Psoas muscle (tissue), 8 donors: ENCODE results near the gene ABCC1. TPM values are rescaled to one million over a fixed set of nuclear protein-coding genes. Genes with fewer than 3 reads are reported as not detected.
"Not testable (repeated sequence)": the region's sequence is repeated elsewhere in the genome, so short reads cannot be mapped to it uniquely, and the experiment has no call there.

Experiments
- ATAC-seq, 4 donors: fragments of 200-7000 bp; cut with Tn5 transposase; one replicate each; pipeline ENCODE4 v1.9.1; 2020; ENCODE audit warnings: moderate library complexity in 3 of 4, mild to moderate bottlenecking in 2 of 4
- DNase-seq, 2 donors: peaks; one replicate each; pipeline ENCODE4 v3.0.0-alpha.2; 2020
- H3K27ac ChIP-seq: fragments of 200-600 bp; one replicate; pipeline ENCODE4 v1.8.0; 2022
- H3K27me3 ChIP-seq, 3 donors: fragments of 200-600 bp in 1 of 3; one replicate each; pipeline versions ENCODE4 v1.6.1 to v1.8.0; 2013 to 2022; ENCODE audit warnings: low read length in 2 of 3, mild to moderate bottlenecking in 2 of 3, moderate library complexity in 1 of 3; ENCODE audit not compliant: insufficient read depth in 3 of 3
- H3K36me3 ChIP-seq, 2 donors: fragments of 200-600 bp in 1 of 2; one replicate each; pipeline versions ENCODE4 v1.6.1 to v1.8.0; 2013 to 2022; ENCODE audit warnings: low read depth in 1 of 2, mild to moderate bottlenecking in 1 of 2, moderate library complexity in 1 of 2; ENCODE audit not compliant: insufficient read depth in 1 of 2
- H3K4me1 ChIP-seq: fragments of 200-600 bp; one replicate; pipeline ENCODE4 v1.8.0; 2022
- H3K4me3 ChIP-seq: fragments of 200-600 bp; one replicate; pipeline ENCODE4 v1.8.0; 2022; ENCODE audit warnings: mild to moderate bottlenecking
- H3K9me3 ChIP-seq: fragments of 200-600 bp; one replicate; pipeline ENCODE4 v1.8.0; 2022
- WGBS, 3 donors: extraction: QIAGEN DNeasy Blood & Tissue Kit; methylation state at CpG; one replicate each; pipeline versions ENCODE4 v1.1.6 to v1.1.7; 2013; 5-methylcytosine and 5-hydroxymethylcytosine counted together
- intact Hi-C, 2 donors: fragments of 100-400 bp; cut with DNase I; formaldehyde crosslinking; loops; one replicate each; pipeline versions ENCODE4 v1.11.0 to v1.14.2; 2022
- polyA plus RNA-seq, 3 donors: library from polyadenylated mRNA; stranded (reverse); fragments of 200-250 nt; gene quantifications; one replicate each; pipeline ENCODE4 v1.2.3, GENCODE V29; 2013
- total RNA-seq, 4 donors: library from RNA; stranded (reverse); fragmentation: NEBNext Ultra II Directional in 2 of 4; extraction: Animal tissue kit (Norgen Biotek cat#: 25700) in 2 of 4; gene quantifications; one replicate each; pipeline versions ENCODE4 v1.2.1 to v1.2.4, GENCODE V29; 2021 to 2023
- TF ChIP-seq, protein P1 (sequence below): fragments of 200-600 bp; IDR thresholded peaks from one replicate; pipeline ENCODE4 v1.8.0; 2022; ENCODE audit warnings: antibody characterized with exemption
- donor health status: healthy with polysubstance abuse.
- donor health status: DM: no; HTN: no; CAD: no; lungs with moderate emphysema.
- donor health status: Bipolar disorder and iron deficiency.
- donor health status: healthy.
- donor health status: DM: yes; HTN: yes; CAD: no.
- donor health status: DM: no; HTN: no; CAD: no.
- donor health status: DM: no; HTN: no; CAD: no.
- donor health status: DM: yes; HTN: yes; CAD: no.

ABCC1 gene
- total and polyA plus RNA-seq, 7 donors, result 7.4 to 36.5 (median 20.5) TPM

GRCh38 chr16:16146380-16147315 lies 197.2 kb downstream of the ABCC1 start:
- Histone ChIP-seq H3K36me3 (peaks cover 0 to 24% of the 10 kb centered on the region in 2 donors), H3K4me3 (no peak overlapping the region), H3K4me1 (peaks cover 14% of the 10 kb centered on the region), H3K27ac (no peak overlapping the region), H3K27me3 (no peaks in the 10 kb centered on the region), H3K9me3 (no peaks in the 10 kb centered on the region)
- 51 to 64% (median 56%) methylated on average over 14 of the region's 14 CpGs for WGBS, 3 donors
- DNase-seq (no peak), ATAC-seq (no peak)
- intact Hi-C loops, result no loop called here
- TF ChIP-seq, protein P1, sequence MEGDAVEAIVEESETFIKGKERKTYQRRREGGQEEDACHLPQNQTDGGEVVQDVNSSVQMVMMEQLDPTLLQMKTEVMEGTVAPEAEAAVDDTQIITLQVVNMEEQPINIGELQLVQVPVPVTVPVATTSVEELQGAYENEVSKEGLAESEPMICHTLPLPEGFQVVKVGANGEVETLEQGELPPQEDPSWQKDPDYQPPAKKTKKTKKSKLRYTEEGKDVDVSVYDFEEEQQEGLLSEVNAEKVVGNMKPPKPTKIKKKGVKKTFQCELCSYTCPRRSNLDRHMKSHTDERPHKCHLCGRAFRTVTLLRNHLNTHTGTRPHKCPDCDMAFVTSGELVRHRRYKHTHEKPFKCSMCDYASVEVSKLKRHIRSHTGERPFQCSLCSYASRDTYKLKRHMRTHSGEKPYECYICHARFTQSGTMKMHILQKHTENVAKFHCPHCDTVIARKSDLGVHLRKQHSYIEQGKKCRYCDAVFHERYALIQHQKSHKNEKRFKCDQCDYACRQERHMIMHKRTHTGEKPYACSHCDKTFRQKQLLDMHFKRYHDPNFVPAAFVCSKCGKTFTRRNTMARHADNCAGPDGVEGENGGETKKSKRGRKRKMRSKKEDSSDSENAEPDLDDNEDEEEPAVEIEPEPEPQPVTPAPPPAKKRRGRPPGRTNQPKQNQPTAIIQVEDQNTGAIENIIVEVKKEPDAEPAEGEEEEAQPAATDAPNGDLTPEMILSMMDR, result no peak

DNA sequence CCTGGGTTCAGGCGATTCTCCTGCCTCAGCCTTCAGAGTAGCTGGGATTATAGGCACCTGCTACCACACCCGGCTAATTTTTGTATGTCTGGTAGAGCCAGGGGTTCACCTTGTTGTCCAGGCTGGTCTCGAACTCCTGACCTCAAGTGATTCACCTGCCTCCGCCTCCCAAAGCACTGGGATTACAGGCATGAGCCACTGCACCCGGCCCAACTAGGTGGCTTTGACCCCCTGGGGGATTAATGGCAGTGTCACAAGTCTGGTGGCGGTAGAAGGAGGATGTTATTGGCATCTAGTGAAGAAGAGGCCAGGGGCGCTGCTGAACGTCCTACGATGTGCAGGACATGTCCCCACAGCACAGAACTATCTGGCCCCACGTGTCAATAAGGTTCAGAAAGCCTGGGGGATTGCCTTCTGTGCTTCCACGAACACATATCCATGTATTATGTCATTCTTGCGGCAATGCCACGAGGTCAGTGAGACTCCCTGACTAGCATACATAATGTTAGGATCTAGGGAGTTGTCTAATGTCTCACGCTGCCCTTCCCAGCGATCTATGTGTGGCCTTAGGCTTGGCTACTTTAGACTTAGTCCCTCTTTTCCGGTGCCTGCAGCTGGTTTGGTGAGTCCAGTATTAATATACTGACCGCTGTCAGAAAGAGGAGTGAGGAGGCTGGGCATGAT lies 198.0 kb downstream of the ABCC1 start:
- DNase-seq (no peak), ATAC-seq (no peak)
- Histone ChIP-seq H3K9me3 (no peaks in the 10 kb centered on the region), H3K27ac (no peak overlapping the region), H3K4me1 (peaks cover 14% of the 10 kb centered on the region), H3K36me3 (peaks cover 0 to 16% of the 10 kb centered on the region in 2 donors), H3K27me3 (no peaks in the 10 kb centered on the region), H3K4me3 (no peak overlapping the region)
- intact Hi-C loops, result no loop called here
- WGBS, 3 donors, result 75 to 85% (median 84%) methylated on average over 17 of the region's 17 CpGs
- TF ChIP-seq, protein P1, result no peak

DNA sequence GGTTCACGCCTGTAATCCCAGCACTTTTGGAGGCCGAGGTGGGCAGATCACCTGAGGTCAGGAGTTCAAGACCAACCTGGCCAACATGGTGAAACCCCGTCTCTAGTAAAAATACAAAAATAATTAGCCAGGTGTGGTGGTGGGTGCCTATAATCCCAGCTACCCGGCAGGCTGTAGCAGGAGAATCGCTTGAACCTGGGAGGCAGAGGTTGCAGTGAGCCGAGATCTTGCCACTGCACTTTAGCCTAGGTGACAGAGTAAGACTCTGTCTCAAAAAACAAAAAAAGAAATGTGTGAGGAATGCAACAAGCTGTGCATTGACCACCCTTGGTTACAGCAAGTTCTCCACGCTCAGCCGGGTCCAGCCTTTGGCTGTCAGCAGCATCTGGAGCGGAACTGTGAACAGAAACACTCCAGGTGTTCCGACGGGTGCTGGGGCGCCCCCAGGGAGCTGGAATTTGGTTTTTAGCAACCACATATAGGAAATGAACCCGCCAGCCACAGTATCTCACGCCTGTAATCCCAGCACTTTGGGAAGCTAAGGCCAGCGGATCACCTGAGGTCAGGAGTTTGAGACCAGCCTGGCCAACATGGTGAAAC lies 198.7 kb downstream of the ABCC1 start:
- peaks cover 14% of the 10 kb centered on the region for H3K4me1 ChIP-seq
- intact Hi-C loops, ATAC-seq, H3K27ac ChIP-seq, H3K4me3 ChIP-seq, H3K27me3 ChIP-seq, H3K9me3 ChIP-seq, DNase-seq, H3K36me3 ChIP-seq: not testable (repeated sequence)
- 73 to 80% (median 77%) methylated on average over 15 of the region's 15 CpGs for WGBS, 3 donors

GRCh38 chr16:16148755-16149154 lies 199.3 kb downstream of the ABCC1 start:
- Histone ChIP-seq H3K4me1 (peaks cover 14% of the 10 kb centered on the region), H3K27ac (no peak overlapping the region), H3K9me3 (no peaks in the 10 kb centered on the region), H3K36me3 (peaks cover 0 to 9% of the 10 kb centered on the region in 2 donors), H3K27me3 (no peaks in the 10 kb centered on the region), H3K4me3 (no peak overlapping the region)
- TF ChIP-seq, protein P1, result no peak
- ATAC-seq, result no peak
- WGBS, 3 donors, result 70 to 79% (median 75%) methylated on average over 9 of the region's 9 CpGs
- no peak for DNase-seq
- intact Hi-C loops, result no loop called here

GRCh38 chr16:16149710-16150116 lies 200.3 kb downstream of the ABCC1 start:
- Histone ChIP-seq H3K27me3 (no peaks in the 10 kb centered on the region), H3K4me3 (no peak overlapping the region), H3K9me3 (no peaks in the 10 kb centered on the region), H3K27ac (peak overlapping the region; percentile 27), H3K36me3 (peaks cover 0 to 9% of the 10 kb centered on the region in 2 donors), H3K4me1 (peaks cover 14% of the 10 kb centered on the region)
- ATAC-seq, result peak in 3 of 4 donors; percentile 7 to 17 (median 14)
- TF ChIP-seq, protein P1, result no peak
- no peak for DNase-seq
- intact Hi-C loops, result loop anchor here in 1 of 2 donors (5.0 kb wide), 1 partner anchor 38 kb away; no protein-coding TSS in a partner anchor
- 54 to 63% (median 56%) methylated on average over 10 of the region's 10 CpGs for WGBS, 3 donors
